Activated gamma-delta T cell treated with anti-CD3 and anti-CD28 coated beads, Interleukin-2, amount 50 U/mL, for 16 hours (primary cell): ENCODE data around the gene FOXK2.

Experiments used
- DNase-seq: peaks from one replicate; pipeline ENCODE4 v3.0.0-alpha.2; 2020; ENCODE audit warnings: low read depth

FOXK2 gene

DNA sequence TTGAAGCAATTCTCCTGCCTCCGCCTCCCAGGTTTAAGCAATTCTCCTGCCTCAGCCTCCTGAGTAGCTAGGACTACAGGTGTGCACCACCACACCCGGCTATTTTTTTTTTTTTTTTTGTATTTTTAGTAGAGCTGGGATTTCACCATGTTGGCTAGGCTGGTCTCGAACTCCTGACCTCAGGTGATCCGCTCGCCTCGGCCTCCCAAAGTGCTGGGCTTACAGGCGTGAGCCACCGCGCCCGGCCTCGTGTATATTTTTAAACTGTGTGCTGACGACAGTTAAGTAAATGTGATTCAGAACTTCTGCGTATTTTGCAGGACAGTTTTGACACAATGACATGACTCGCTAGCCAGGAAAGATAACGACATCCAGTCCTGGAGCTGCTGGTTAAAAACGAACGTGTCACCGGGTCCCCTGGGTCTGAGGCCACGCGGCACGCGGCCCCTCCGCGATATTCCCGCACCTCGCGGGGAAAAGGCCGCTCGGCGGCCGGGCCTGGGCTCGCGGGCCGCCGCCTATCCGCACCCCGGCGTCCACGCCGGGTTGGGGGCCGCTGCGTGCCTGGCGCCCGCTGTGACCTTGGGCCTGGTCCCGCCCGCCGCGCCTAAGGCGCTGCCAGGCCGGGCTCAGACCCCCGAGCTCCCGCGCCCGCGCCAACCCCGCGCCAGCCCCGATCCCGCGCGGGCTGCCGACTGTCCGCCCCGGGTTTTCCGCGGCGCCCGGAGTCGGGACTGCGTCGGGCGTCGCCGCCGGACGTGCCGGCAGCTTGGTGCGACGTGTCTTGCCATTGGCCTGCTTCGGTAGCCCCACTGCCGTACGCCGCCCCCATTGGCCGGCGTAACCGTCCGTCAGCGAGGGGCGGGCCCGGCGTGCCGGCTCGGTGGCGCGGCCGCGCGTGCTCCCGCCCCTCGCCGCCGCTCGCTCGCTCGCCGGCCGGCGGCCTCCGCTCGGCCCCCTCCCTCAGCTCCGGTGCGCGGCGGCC, at the start of gene FOXK2:
TSS of gene FOXK2 (plus strand) at position 907 of the 985 bp plus-strand sequence. CDS start 157 bp downstream, outside the sequence.
- peak; percentile 89 for DNase-seq

DNA sequence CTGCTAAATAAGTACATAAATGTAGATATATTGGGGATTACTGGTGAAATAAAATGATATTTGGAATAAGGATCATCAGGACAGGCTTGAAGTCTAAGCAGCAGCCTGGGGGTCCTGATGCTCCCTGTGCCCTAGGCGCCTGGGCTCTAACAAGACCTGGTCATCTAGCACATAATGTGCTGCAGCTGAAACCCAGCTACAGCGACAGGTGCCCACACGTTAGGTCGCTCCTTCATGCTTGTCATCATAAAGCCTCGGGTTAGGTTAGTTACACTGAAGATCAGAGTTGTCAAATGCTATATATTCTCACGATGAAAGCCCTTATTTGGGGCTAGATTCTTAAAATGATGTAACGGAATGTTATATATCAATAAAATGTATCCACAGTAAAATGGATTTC, 49.5 kb upstream of the FOXK2 start:
- DNase-seq = no peak

DNA sequence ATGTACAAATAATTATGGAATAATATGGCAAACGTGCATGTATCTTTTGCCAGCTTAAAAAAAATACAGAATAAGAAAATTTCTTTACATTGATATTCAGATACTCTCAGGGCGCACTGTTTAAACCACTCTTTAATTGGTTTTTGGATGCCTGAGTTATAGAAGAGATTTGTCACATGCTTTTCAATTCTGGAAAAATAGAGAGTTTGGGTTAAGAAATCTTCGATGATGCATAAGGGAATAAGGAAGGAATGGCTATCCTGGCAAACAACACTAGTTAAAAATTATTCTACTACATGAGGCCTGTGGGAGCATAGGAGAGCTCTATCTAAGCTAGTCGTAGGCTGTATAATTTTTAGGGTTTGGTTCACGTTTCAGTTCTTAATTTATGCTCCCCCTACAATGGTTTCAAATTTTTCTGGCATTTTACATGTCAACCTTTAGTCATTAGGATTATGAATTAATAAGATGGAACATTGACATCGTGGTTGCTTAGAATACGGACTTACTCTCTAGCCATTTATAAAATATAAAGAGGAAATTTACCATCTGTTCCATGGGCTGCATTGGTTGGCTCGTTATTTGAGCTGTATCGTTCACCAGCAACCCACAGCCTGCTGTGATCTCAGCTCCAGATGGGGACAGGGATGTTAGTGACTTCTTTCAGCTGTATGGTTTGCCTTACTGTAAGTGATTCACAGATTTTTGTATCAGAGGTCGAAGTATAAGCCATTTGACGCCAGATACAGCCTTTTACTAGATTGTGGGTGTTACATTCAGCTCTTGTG, 45.1 kb upstream of the FOXK2 start:
- DNase-seq = no peak

GRCh38 chr17:82475458-82475857, 44.1 kb upstream of the FOXK2 start:
- no peak for DNase-seq

DNA sequence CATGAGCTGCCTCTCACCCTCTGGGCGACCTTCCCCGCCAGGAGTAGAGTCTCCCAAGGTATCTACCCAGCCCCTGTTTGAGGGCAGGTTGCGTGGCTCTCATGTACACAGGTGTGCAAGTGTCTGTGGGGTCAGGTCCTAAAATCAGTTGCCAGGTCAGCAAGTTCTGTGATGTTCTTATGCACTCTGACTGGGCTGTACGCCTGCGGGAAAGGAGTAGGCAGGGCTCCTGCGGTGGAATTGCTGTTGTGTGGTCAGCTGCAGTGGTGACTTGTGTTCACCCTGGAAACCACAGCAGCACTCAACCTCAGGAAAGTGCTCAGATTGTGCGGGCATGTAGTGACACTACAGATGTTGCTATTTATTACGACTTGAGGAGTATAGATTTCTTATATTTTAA, 41.6 kb upstream of the FOXK2 start:
- DNase-seq = no peak

- DNase-seq = no peak
These were observed 39.9 kb upstream of the FOXK2 start for GRCh38 chr17:82479602-82480001.

DNA sequence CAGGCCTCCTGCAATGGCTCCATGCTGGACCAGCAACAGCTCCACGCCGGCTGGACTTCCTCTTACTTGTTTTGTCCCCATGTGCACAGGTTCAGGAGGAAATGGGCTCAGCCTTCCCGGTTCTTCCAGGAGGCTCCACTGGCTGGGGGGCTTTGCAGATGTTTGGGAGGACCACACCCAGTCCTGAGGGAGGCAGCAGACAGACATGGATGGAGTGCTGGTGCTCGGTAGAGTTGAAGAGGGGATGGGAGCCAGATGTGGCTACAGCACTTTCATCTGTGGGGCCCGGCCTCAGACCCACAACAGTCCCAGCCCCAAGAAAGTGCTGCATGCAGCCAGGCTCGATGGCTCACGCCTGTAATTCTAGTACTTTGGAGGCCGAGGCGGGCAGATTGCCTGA, 39.2 kb upstream of the FOXK2 start:
- DNase-seq = no peak

DNA sequence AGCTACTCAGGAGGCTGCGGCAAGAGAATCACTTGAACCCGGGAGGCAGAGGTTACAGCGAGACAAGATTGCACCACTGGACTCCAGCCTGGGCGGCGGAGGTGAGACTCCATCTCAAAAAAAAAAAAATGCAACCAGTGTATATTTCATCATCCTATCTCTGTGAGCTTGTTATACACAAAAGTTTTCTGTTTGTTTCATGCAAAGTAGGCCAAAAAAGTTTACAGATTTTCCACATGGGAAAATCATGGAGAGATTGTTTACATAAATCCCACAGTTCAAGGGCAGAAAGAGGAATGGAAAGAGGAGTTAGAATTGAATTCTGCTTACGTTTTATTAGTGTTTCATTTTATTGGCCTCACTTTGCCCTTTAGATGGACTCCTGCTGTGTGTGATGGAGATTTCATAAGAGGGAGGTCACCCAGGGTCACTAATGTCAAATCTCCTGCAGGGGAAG, 36.3 kb upstream of the FOXK2 start:
- no peak for DNase-seq

DNA sequence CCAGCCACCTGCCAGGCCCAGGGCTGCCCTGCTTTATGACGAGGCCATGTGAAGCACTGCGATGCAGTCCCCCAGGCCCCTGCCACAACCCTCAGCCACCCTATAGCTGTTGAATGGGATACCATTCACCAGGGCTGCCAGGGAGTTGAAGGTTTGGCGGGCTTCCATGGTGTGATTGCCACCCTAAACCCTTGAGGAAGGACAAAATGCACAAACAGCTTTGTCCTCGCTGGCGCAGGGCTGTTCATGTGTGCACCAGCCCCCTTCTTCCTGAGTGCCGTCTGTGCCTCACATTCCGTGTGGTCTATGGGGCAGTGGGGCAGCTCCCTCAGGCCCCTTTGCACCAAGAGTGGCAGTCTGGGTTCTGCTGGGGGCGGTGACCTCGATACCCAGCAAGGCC, 35.7 kb upstream of the FOXK2 start:
- DNase-seq = no peak

GRCh38 chr17:82486231-82487094, 33.1 kb upstream of the FOXK2 start:
- DNase-seq = no peak

GRCh38 chr17:82487910-82488309, 31.6 kb upstream of the FOXK2 start:
- DNase-seq = no peak

DNA sequence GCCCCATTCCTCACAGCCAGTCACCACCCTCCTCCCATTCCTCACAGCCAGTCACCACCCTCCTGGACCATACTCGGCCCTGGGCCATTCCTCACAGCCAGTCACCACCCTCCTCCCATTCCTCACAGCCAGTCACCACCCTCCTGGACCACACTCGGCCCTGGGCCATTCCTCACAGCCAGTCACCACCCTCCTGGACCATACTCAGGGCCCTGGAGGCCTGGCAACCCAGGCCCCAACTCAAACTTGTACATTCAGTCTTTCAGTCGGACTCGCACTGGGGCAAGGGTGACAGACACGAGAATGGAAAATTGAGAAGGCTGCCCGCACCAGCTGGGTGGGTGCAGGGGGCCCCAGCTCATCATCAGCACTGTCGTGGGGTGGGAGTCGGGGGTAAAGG, 30.4 kb upstream of the FOXK2 start:
- no peak for DNase-seq

DNA sequence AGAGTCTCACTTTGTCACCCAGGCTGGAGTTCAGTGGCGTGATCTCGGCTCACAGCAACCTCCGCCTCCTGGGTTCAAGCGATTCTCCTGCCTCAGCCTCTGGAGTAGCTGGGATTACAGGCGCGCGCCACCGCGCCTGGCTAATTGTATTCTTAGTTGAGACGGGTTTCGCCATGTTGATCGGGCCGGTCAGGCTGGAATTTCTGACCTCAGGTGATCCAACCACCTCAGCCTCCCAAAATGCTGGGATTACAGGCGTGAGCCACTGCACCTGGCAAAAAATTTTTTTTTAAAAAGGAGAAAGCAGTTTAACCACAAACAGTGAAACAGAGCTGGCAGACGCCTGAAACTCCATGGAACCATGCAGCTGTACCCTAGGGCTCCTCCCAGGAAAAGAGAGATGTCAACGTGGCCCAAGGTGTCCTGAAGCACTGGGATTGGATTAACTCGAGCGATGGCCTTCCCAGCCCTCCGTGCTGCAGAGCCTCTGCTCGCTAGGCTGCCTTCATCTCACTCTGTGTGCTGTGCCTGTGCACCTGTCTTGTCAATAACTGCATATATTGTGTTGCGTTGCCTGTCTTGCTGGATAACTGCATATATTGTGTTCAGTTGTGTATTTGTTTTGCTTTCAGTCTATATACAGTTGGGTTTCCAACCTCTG, 29.6 kb upstream of the FOXK2 start:
- DNase-seq = no peak

DNA sequence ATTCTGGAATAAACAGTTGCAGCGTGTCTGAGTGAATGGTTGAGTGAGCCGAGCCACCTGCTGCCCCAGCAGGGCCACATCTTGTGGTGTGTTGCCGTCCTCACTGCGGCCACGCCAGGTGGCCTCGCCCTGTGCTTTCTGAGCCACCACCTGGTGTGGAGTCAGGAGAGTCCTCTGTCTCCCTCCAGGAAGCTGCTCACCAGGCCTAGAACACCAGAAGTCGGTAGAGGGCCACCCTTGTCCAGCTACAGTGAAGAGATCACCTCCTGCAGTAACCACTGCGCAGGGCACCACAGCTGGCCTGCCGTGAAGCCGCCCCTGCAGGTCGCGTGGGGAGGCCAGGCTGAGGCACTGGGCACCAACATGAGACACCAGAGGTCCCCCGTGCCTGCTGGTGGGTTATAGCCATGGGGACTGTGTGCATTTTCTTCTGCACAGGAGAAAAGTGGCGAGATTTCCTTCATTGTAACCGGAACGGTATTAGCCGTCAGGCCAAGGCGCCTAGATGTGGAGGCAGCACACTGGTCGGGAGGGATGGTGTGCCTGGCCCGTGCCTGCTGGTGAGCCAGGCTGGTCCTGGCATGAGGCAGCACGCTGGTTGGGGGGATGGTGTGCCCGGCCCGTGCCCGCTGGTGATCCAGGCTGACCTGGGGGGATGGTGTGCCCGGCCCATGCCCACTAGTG, 28.9 kb upstream of the FOXK2 start:
- DNase-seq = no peak

DNA sequence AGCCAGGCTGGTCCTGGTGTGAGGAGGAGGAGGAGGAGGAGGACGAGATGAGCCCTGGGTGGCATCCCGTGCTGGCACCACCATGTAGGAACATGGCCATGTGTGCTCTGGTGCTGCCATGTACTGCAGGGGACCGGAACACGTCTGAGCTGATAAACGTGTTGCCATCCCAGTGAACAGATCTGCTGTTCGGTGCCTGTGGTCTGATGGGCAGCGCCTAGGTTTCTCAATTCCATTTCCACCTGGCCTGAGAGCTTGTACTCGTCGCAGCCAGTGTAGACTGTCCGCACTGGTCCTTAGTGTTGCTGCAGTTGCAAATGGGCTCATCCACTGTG, 28.4 kb upstream of the FOXK2 start:
- DNase-seq = no peak

GRCh38 chr17:82491533-82491932, 28.0 kb upstream of the FOXK2 start:
- DNase-seq = no peak

DNA sequence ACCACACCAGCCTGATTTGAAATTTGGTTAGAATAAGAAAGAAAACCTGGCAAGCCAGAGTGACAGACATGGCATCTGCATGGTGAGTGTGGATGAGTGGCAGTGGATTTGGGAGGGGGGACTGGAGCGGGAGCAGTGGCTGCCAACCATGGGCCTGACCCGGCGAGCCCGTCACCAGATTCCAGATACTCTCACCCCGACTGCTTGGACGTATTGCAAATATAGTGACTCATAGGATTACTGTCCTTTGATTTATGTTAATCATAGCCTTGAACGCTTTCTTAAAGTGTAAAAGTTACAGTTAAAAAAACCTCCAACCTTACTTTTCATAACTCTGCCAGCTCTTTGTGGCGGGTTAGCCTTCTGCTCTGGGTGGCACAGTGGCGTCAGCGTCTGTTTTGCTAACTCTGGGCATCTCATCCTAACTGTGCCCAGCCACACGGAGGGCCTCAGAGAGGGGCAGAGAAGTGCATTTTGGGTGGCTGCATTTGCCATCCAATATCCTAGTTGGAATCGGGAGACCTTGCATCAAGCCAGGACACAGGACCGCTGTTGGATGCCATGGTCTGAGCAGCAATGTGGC, 26.8 kb upstream of the FOXK2 start:
- DNase-seq = no peak

DNA sequence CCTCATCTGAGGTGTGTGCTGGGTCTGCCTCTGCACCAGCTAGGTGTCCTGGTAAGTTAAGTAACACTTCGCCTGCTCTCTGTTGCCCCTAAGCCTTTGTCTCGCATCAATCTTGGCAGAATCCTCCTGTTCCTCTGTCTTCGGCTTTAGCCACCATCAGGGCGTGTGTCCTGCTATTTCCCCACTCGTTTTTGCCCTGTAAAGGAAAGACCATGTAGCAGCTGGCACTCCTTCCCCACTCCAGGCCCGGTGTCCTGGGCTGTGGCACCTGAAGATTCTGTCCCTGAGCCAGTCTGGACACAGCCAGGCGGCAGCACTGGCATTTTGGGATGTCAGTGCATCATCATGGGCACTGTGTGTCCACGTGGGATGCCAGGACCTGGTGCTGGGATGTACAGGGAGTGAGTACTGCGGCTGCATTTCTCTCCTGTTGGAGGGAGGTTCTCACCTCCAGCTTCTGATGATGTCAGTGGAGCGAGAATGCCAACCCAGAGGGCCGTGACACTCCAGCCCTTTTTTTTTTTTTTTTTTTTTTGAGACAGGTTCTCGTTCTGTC, 26.2 kb upstream of the FOXK2 start:
- DNase-seq = no peak

- peak; percentile 89 for DNase-seq
These were observed 25.1 kb upstream of the FOXK2 start for GRCh38 chr17:82494236-82495055.
